ENCODE results near the gene PALLD.

DNA sequence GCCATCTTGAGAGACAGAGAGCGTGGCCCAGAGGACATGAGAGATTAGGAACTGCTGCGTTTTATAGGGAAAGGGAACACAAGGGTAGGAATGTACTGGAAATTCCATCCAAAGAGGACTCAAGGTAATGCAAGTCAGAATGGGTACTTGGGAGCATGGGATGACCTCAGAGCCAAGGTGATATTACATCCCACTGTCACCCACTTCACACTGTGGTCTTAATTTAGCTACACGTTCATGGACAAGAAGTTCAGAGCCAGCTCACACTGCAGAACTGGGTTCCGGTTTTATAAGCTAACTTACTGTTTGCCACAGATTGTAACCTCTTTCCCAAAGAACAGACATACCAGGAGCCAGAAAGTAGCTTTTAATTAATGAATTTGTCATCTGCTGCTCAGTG, 268.5 kb downstream of the PALLD start:
- TF ChIP-seq CTCF (IDR thresholded peaks at IDR 0.05) (no peak), POLR2A (IDR thresholded peaks at IDR 0.05) (no peak)
